ENCODE results near the gene PARVB. TPM values are rescaled to one million over a fixed set of nuclear protein-coding genes. Genes with fewer than 3 reads are reported as not detected.

PARVB gene
- total and polyA plus RNA-seq, 2 donors (not counting 1 experiment from before 2014, with no cell fraction given): 12.1 to 47.3 TPM

- no peak for TF ChIP-seq CTCF (conservative IDR thresholded peaks at IDR 0.05 in 1 of 2, IDR thresholded peaks at IDR 0.05 in 1 of 2; ENCODE audit: low read depth in 1 of 2, low read length in 2 of 2)
- TF ChIP-seq EZH2 (IDR thresholded peaks at IDR 0.05; ENCODE audit: low read length, missing control alignments): no peak
- Histone ChIP-seq H3K4me3 (replicated peaks in 1 of 4; ENCODE audit: control extremely low read depth in 1 of 4, insufficient read depth in 1 of 4, low read depth in 3 of 4, low read length in 4 of 4) (no peak overlapping the region), H3K27ac (ENCODE audit: insufficient read depth, low read length) (no peak overlapping the region), H3K9ac (ENCODE audit: insufficient read depth, low read length) (no peak overlapping the region), H4K20me1 (ENCODE audit: control insufficient read depth, extremely low read depth, insufficient read depth, low read length) (no peaks in the 10 kb centered on the region), H3K27me3 (ENCODE audit: control insufficient read depth, insufficient read depth, low read length) (no peaks in the 10 kb centered on the region), H3K36me3 (ENCODE audit: control insufficient read depth, insufficient read depth, low read length) (no peaks in the 10 kb centered on the region), H3K79me2 (ENCODE audit: control insufficient read depth, insufficient read depth, low read length) (no peaks in the 10 kb centered on the region), H3K9me3 (ENCODE audit: control insufficient read depth, insufficient read depth, low read depth, low read length) (no peaks in the 10 kb centered on the region), H3K4me1 (ENCODE audit: control insufficient read depth, extremely low read depth, insufficient read depth, low read length) (no peaks in the 10 kb centered on the region), H2AFZ (ENCODE audit: low read length) (no peak overlapping the region), H3K4me2 (ENCODE audit: extremely low read depth, insufficient read depth, low read length) (no peak overlapping the region)
- no peak for DNase-seq (ENCODE audit: low read depth in 2 of 2)
These were observed 47.8 kb downstream of the PARVB start for GRCh38 chr22:44071781-44072326.

GRCh38 chr22:44074337-44074984, 50.4 kb downstream of the PARVB start:
- Histone ChIP-seq H3K27me3 (ENCODE audit: control insufficient read depth, insufficient read depth, low read length) (no peaks in the 10 kb centered on the region), H3K4me3 (replicated peaks in 1 of 4; ENCODE audit: control extremely low read depth in 1 of 4, insufficient read depth in 1 of 4, low read depth in 3 of 4, low read length in 4 of 4) (no peak overlapping the region), H3K9ac (ENCODE audit: insufficient read depth, low read length) (no peak overlapping the region), H3K9me3 (ENCODE audit: control insufficient read depth, insufficient read depth, low read depth, low read length) (no peaks in the 10 kb centered on the region), H3K27ac (ENCODE audit: insufficient read depth, low read length) (no peak overlapping the region), H4K20me1 (ENCODE audit: control insufficient read depth, extremely low read depth, insufficient read depth, low read length) (no peaks in the 10 kb centered on the region), H3K4me1 (ENCODE audit: control insufficient read depth, extremely low read depth, insufficient read depth, low read length) (no peaks in the 10 kb centered on the region), H3K79me2 (ENCODE audit: control insufficient read depth, insufficient read depth, low read length) (no peaks in the 10 kb centered on the region), H3K36me3 (ENCODE audit: control insufficient read depth, insufficient read depth, low read length) (no peaks in the 10 kb centered on the region), H3K4me2 (ENCODE audit: extremely low read depth, insufficient read depth, low read length) (no peak overlapping the region), H2AFZ (ENCODE audit: low read length) (no peak overlapping the region)
- TF ChIP-seq CTCF (conservative IDR thresholded peaks at IDR 0.05 in 1 of 2, IDR thresholded peaks at IDR 0.05 in 1 of 2; ENCODE audit: low read depth in 1 of 2, low read length in 2 of 2): no peak
- no peak for TF ChIP-seq EZH2 (IDR thresholded peaks at IDR 0.05; ENCODE audit: low read length, missing control alignments)
- DNase-seq (ENCODE audit: low read depth in 2 of 2): no peak

GRCh38 chr22:44075022-44075421, 50.9 kb downstream of the PARVB start:
- no peak for TF ChIP-seq EZH2 (IDR thresholded peaks at IDR 0.05; ENCODE audit: low read length, missing control alignments)
- TF ChIP-seq CTCF (conservative IDR thresholded peaks at IDR 0.05 in 1 of 2, IDR thresholded peaks at IDR 0.05 in 1 of 2; ENCODE audit: low read depth in 1 of 2, low read length in 2 of 2): no peak
- H3K27ac ChIP-seq (ENCODE audit: insufficient read depth, low read length): no peak overlapping the region
- no peaks in the 10 kb centered on the region for H3K27me3 ChIP-seq (ENCODE audit: control insufficient read depth, insufficient read depth, low read length)
- no peak overlapping the region for H3K4me3 ChIP-seq (replicated peaks in 1 of 4; ENCODE audit: control extremely low read depth in 1 of 4, insufficient read depth in 1 of 4, low read depth in 3 of 4, low read length in 4 of 4)
- no peak for DNase-seq (ENCODE audit: low read depth in 2 of 2)
- H2AFZ ChIP-seq (ENCODE audit: low read length): no peak overlapping the region
- H3K4me2 ChIP-seq (ENCODE audit: extremely low read depth, insufficient read depth, low read length): no peak overlapping the region
- no peaks in the 10 kb centered on the region for H3K9me3 ChIP-seq (ENCODE audit: control insufficient read depth, insufficient read depth, low read depth, low read length)
- H3K9ac ChIP-seq (ENCODE audit: insufficient read depth, low read length): no peak overlapping the region
- H3K79me2 ChIP-seq (ENCODE audit: control insufficient read depth, insufficient read depth, low read length): no peaks in the 10 kb centered on the region
- H3K36me3 ChIP-seq (ENCODE audit: control insufficient read depth, insufficient read depth, low read length): no peaks in the 10 kb centered on the region
- H3K4me1 ChIP-seq (ENCODE audit: control insufficient read depth, extremely low read depth, insufficient read depth, low read length): no peaks in the 10 kb centered on the region
- H4K20me1 ChIP-seq (ENCODE audit: control insufficient read depth, extremely low read depth, insufficient read depth, low read length): no peaks in the 10 kb centered on the region
